Endometrium (tissue), 2 donors: ENCODE data around the gene AMBP.

Experiments used
- FAIRE-seq: peaks from 2 replicates; lab custom pipeline; 2012; peaks lifted over from hg19 to GRCh38; lab: Jason Lieb, UNC
- donor health status: control.
- donor health status: control.

The AMBP gene

GRCh38 chr9:114078021-114078780 is at the start of gene AMBP:
Gene AMBP, minus strand, starts transcription at chr9:114078300. Its CDS starts 91 bp downstream, at chr9:114078209.
- no peak for FAIRE-seq

DNA sequence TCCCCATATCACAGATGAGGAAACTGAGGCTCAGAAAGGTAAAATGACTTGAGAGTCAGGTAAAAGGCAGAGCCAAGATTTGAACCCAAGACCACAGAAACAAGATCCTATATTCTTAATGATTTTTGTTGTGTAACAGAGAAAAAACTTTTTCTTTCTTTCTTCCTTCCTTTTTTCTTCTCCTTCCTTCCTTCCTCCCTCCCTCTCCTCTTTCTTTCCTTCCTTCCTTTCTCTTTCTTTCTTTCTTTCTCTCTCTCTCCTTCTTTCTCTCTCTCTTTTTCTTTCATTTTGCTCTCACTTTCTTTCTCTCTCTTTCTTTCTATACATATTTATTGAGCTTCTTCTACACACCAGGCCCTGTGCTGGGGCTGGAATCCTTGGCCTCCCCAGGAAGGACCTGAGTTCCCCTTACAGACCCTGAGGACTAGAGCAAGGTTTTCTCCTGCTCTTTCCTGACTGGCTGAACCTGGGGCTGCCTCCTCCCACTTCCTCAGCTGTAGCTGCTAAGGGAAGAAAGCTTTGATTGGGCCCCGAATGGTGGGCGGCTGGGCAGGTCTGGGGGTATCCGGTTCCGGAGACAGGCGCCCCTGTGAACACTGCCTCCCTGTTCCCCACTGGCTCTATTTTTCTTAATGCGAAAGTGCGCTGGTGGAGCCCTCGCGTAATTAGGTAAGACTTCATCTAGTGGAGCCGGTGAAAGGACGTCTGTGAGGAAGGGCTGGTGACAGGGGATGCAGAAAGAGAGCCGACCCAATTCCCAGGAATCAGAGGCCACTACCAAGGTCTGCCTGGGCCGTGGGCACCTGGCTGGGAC is 48.4 kb upstream of the AMBP start:
- no peak for FAIRE-seq

DNA sequence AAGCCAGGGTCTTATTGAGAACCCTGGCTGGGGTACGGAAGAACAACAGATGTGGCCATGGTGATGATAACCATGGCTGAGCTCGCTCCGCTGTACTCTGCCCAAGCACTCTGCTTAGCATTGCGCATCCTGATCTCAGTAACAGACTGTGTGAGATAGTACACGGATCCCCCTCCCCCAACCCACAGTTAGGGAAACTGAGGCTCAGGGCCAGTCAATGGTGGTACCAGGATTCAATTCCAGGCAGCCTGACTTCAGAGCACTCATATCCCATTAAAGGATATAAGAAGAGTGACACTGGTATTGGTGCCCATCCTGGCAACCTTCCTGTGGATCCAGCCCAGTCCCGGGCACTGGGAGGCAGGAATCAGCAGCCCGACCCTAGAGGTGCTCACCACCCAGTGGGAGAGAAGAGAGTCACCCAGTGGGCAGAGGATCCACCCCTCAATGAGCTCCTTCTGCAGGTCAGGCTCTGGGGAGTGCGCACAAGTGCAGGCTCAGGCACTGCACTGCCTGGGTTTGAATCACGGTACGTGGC is 47.4 kb upstream of the AMBP start:
- FAIRE-seq: no peak

GRCh38 chr9:114124666-114125475 is 46.8 kb upstream of the AMBP start:
- FAIRE-seq: no peak

DNA sequence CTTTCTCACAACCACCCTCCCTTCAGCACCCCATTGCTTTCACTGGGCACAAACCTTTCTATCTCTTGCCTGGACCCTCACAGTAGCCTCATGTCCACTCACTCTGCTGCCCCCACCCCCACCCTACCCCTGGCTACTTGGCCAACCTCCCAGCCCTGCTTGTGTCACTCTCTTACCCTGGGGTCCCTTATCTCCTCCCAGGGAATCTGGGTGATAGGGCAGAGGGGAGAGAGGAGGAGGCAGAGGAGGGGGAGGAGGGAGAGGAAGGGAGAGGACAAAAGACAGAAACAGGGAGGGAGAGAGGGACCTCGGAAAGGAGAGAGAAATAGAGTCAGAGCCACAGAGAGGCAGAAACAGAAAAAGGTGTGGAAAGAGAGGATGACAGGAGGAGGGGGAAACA is 46.0 kb upstream of the AMBP start:
- FAIRE-seq: no peak

DNA sequence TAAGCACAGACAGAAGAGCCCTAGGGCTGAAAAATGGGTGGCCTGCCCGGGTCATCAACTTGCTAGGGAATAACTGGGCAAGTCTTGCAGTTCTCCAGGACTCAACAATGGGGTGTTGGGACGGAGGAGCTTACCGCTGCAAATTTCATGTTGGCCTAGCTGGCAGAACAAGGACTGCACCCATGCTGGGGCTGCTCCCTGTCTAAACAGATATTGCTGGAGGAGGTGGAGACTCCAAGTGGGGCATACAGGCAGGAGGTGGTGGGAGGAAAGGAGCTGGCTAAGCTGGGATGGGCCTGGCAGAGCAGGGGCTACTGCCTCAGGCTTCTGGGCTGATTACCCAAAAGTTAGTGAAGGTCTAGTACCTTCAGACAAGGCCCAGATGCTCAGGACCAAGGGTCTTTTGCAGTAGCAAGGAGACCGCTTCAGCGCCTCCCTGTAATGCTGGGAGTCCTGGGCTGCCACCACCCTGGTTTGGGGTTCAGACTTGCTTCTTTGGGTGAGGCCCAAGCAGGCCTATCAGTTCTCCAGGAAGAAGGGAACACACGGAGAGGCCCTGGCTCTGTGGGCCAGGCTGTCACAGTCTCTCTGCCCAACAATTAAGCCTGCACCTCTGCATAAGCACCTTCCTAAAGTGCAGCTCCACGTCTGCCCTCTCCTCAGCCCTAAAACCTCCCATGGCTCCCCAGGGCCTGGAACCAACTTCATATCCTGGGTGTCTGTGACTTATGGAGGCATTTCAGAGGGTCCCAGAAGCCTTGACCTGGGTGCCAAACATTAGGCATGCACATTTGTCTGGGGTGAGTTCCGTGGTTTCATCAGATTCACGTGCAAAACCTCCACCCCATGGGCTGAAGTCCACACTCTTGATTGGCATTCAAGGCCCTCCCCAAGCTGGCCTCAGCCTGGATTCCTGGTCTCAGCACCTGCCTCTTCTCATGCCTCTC is 45.2 kb upstream of the AMBP start:
- no peak for FAIRE-seq

- no peak for FAIRE-seq
Measured at GRCh38 chr9:114122136-114123027, 44.3 kb upstream of the AMBP start.

- FAIRE-seq: no peak
Measured at GRCh38 chr9:114121227-114122135, 43.4 kb upstream of the AMBP start.

DNA sequence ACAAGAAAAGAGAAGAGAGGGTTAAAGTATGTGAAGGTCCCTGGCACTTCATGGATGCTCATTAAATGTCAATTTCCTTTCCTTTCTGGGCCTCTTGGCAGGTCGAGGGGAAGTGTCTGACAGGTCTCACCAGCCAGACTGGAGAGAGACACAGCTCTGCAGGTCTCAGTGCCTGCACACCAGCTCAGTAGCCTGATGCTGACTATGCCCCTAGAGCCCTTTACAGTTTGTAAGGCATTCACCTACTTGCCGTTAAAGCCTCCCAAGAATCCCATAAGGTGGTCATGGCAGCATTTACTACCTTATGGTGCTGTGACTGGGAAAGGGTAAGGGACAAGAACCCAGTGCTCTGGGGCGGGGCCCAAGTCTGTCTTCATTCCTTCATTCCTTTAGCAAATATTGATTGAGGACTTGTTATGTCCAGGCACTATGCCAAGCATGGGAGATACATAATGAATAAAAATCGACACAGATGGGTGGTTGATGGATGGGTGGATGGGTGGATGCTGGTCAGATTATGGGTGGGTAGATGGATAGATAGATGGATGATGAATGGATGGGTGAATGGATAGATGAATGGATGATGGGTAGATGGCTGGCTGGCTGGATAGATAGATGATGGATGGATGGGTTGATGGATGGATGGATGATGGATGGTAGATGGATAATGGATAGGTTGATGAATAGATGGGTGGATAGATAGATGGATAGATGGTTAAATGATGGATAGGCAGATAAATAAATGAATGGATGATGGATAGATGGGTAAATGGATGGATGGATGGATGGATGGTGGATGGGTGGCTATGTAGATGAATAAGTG is 42.3 kb upstream of the AMBP start:
- no peak for FAIRE-seq

- no peak for FAIRE-seq
Measured at GRCh38 chr9:114119242-114120191, 41.4 kb upstream of the AMBP start.

DNA sequence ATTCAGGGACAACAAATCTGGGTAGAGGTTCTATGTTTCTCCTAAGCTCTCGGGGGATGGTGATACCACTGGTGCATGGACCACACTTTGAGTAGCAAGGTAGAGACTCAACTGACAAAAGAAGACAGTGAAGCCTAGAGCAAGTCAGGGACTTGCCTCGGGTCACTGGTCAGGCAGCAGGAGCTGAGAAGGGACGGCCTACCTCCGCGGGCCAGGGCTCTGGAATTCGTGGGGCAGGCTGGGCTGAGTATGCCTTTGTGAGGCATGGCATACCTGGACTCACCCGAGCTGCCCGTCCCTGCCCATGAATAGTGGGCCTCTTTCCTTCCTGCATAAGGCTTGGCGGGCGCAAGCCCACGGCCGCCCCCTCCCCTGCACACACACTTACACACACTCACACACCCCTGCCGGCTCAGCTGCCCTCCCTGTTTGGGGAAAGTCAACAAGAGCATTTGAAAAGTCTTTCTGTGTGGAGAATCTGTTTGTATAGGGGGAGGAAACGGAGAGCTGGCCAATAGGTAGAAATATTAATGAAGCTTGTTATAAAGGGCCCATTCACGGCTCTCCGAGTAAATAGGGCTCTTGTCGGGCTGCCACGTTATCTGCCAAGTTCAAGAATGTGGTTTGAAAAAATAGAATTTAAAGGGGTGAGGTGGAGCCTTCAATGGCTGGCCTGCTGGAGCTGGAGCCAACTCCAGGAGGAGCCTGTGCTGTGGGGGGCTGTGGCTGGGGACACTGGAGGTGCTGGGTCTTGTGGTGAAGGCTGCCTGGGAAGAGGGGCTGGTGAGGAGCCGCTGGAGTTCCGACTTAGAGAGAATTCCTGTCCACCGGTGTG is 40.1 kb upstream of the AMBP start:
- no peak for FAIRE-seq

- no peak for FAIRE-seq
Measured at GRCh38 chr9:114117614-114117995, 39.5 kb upstream of the AMBP start.

DNA sequence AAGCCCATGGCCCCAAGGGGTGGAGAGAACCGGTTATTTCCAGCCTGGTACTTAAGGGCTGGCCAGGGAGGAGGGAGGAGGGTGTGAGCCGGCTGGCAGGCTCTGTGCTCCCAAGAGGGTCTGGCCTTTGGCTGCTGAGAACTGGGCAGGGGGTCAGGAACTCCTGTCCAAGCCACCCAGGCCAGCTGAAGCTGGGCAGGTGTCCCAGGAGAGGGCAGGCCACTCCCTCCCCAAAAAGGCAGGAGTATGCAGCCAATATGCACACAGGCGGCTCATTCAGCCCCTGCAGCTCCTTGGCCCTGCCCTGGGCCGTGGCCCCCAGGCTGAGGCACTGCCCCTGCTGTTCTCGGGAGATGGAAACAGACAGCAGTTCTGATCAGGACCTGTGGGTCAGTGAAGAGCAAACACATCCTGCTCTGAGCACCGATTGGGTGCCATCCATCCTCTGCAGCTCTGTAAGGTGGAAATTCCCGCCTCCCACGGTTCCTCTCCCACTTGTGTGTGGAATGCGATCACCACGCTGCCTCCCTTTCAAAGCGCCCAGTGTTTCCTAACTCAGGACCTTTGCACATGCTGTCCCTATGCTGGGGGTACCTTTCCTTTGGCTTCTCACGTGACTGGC is 38.1 kb upstream of the AMBP start:
- no peak for FAIRE-seq

DNA sequence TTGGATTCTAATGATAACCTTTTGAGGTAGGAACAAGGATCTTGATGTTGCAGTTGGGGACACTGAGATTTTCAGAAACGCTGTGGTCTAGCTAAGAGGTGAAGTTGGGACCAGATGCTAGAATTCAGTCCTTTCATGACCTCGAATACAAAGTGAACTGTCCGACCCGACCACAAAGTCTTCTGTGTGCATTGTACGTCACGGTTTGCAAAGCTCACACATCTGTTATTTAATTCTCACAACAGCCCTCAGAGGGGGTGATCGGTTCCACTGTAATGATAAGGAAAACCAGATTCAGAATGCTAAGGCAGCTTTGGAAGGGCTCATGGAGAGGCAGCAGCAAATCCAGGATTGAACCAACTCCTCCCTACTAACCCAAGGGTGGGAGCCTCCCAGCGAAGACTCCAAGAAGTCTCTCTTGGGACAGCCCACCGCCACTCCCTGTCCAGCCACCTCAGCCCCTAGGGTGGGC is 37.6 kb upstream of the AMBP start:
- FAIRE-seq: no peak

- no peak for FAIRE-seq
Measured at GRCh38 chr9:114114364-114114763, 36.3 kb upstream of the AMBP start.
